Measurements from ENCODE around the gene PELI2.
A peak's percentile ranks its signal among the peaks of the same experiment; 100 is the strongest.

The PELI2 gene

DNA sequence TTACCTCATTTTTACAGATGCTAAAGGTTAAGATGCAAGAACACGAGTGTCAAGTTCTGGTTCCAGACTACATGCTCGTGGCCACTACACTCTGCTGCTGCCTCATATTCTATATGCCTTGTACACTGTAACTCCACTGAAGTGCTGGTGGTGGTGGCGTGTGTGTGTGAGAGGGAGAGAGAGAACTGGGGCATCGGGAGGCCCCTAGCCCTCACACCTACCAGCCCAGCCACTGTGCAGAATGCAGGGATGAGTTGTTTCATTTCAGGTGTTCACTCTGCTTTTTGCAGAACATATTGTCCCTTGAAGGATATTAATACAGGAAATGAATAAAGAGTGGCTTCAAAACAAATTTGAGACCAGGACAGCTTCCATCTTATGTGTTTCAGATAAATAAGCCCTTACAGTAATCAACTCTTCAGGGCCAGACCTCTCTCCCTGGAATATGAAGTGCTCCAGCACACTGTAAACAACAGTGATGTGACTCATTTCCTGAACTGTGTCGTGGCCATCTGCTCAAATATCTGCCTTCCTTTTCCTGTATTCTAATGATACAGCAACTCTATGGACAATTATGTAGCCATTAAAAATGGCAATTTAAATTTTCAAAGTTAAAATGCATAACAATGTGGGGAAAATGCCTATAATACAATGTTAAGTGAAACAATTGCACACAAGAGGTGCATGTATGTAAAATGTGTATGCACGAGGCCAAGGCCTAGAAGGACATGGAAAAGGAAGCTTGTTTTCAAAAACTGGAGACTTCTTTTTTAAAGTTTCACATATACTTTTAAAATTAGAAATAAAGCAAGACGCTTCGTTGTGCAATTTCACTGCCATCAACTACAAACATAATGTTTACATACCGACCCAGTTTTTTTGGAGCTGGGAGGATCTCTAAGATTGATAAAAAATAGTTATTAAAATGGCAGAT is 215.4 kb downstream of the PELI2 start:
- peak; percentile 33 for DNase-seq (ENCODE audit: low read depth)
- TF ChIP-seq, protein P1, sequence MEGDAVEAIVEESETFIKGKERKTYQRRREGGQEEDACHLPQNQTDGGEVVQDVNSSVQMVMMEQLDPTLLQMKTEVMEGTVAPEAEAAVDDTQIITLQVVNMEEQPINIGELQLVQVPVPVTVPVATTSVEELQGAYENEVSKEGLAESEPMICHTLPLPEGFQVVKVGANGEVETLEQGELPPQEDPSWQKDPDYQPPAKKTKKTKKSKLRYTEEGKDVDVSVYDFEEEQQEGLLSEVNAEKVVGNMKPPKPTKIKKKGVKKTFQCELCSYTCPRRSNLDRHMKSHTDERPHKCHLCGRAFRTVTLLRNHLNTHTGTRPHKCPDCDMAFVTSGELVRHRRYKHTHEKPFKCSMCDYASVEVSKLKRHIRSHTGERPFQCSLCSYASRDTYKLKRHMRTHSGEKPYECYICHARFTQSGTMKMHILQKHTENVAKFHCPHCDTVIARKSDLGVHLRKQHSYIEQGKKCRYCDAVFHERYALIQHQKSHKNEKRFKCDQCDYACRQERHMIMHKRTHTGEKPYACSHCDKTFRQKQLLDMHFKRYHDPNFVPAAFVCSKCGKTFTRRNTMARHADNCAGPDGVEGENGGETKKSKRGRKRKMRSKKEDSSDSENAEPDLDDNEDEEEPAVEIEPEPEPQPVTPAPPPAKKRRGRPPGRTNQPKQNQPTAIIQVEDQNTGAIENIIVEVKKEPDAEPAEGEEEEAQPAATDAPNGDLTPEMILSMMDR (IDR thresholded peaks at IDR 0.05; ENCODE audit: low read depth, low read length, missing control alignments): no peak
- in situ Hi-C loops (cut with HindIII; ENCODE audit: low sequenced_read_pairs): no loop called here
- H3K4me3 ChIP-seq (ENCODE audit: low read depth, low read length): no peak overlapping the region

DNA sequence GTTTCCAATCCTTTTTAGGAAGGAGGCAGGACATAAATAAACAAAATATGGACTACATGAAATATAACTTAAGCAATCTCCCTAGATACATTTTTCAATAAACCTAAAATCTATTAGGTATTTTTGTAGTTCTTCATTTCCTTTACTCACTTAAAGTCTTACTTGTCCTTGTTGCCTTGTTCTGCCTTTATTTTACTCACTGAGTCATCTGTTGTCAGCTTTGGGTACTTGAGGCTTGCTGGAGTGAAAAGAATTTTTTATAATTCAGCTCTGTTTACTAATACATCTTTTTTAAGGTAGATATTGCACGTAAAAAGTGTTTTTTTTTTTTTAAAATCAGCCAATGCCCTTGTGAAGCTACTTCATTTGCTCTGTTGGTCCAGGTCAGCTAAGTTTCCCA is 216.2 kb downstream of the PELI2 start:
- TF ChIP-seq, protein P1 (IDR thresholded peaks at IDR 0.05; ENCODE audit: low read depth, low read length, missing control alignments): no peak
- DNase-seq (ENCODE audit: low read depth): no peak
- H3K4me3 ChIP-seq (ENCODE audit: low read depth, low read length): no peak overlapping the region
- in situ Hi-C loops (cut with HindIII; ENCODE audit: low sequenced_read_pairs): no loop called here

DNA sequence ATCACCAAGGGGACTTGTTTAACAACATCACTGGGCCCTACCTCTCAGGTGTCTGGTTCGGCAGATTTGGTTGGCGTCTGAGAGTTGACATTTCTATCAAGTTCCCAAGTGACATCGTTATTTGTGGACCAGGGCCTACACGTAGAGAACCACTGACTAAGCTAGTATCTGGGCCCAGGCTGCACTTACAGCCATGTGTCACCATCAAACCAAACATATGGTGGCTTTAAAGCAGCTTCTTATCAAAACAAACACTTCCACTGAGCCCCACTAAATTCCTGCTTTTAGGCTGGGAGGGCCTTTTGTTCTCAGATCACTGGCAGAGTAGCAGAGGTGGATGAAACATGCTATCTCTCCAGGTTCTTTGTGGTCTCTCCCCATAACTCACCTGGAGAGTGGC is 220.5 kb downstream of the PELI2 start:
- TF ChIP-seq, protein P1 (IDR thresholded peaks at IDR 0.05; ENCODE audit: low read depth, low read length, missing control alignments): no peak
- no peak for DNase-seq (ENCODE audit: low read depth)
- in situ Hi-C loops (cut with HindIII; ENCODE audit: low sequenced_read_pairs): no loop called here
- H3K4me3 ChIP-seq (ENCODE audit: low read depth, low read length): no peak overlapping the region

DNA sequence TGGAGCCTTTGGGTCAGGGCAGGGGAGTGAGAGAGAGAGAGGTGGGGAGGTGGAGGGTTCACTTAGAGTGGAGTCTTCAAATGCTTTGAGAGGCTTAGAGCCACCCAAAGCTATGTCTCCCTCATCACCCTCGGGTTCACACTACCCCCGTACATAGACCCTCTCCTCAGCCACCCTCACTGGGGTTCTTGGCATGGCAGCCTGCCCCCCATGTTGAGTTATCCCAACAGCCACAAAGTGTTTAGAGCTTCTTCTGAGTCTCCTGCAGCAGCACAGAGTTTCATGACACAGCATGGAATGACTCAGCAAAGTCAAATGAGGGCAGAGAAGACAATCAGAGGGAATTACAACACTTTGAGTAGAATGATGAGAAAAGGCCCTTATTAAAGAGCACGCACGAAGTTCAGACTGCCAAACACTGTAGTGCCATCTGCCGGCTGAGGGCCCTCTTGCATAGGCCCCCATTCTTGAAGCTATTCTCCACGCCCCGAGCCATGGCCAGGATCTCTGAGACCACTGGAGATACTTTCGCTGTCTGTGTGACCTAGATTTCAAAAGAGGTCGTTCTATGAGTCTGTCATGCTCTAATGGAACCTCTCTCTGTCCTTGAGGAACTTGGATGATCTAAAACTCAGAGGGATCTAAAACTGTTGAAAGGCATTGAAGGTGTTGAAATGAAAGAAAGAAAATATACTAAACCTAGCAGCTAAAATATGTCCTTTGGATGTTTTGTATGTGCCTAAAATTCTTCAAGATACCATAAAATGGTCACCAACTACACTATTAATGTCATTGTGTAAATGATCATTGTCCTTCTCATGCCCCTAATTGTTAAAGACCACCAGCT is 221.9 kb downstream of the PELI2 start:
- in situ Hi-C loops (cut with HindIII; ENCODE audit: low sequenced_read_pairs): no loop called here
- DNase-seq (ENCODE audit: low read depth): peak; percentile 80
- TF ChIP-seq, protein P1 (IDR thresholded peaks at IDR 0.05; ENCODE audit: low read depth, low read length, missing control alignments): peak; percentile 93
- no peak overlapping the region for H3K4me3 ChIP-seq (ENCODE audit: low read depth, low read length)

DNA sequence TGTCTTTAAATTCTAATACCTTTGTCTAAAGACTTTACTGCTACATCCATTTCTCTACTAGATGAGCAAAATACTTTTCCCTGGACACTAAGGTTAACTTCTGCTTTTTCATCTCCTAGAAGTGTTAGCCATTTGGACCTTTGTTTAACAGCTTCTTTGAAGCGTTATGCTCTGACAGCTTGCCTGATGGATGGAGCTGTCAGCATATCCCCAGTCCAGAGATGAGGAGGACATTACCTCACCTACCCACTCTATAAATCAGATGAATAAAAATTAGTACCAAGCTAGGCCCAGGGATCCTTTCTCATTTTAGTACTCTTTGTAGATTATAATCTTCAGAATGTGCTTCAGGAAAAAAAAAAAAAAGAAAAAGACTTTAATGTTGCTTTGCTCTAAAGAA is 222.7 kb downstream of the PELI2 start:
- in situ Hi-C loops (cut with HindIII; ENCODE audit: low sequenced_read_pairs): no loop called here
- no peak overlapping the region for H3K4me3 ChIP-seq (ENCODE audit: low read depth, low read length)
- TF ChIP-seq, protein P1 (IDR thresholded peaks at IDR 0.05; ENCODE audit: low read depth, low read length, missing control alignments): no peak
- no peak for DNase-seq (ENCODE audit: low read depth)

DNA sequence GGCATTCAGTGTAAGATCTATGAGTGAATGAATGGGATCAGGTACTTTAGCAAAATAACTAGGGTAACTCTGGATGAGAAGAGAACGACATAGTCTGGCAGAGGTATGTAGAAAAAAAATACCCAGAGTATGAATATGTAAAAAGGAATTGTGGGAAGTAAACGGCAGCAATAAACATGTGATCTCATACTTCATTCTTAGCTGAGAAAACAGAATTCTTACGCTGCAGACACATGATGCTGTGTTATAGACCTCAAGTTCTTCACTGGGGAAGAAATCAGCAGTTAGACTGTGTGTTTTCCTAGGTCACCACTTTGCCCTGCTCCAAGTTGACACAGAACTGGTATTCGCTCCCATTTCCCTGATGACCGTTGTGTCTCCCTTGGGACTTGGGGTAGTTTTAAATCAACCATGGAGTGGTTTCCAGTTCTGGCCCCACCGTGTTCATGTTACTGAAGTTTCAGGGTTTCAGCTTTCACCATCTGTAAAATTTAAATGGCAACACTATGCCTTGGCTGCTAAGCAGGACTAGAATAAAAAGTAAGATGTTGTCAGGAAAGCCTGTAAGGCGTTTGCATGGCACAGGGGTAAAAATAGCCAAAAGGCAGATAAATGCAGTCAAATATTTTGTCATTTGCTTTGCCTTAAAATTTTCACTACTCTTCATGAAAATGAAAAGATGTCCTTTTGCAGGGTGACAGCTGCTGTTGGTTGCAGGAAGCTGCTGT is 223.7 kb downstream of the PELI2 start:
- in situ Hi-C loops (cut with HindIII; ENCODE audit: low sequenced_read_pairs): no loop called here
- TF ChIP-seq, protein P1 (IDR thresholded peaks at IDR 0.05; ENCODE audit: low read depth, low read length, missing control alignments): no peak
- DNase-seq (ENCODE audit: low read depth): no peak
- H3K4me3 ChIP-seq (ENCODE audit: low read depth, low read length): no peak overlapping the region
